RWPE1 (cell line): Measurements from ENCODE around the gene WDR45B.
A peak's percentile ranks its signal among the peaks of the same experiment; 100 is the strongest.

ENCODE experiments used
- CTCF ChIA-PET: fragments of 350-600 bp; sonication (Branson Sonifier 250); formaldehyde crosslinking; extraction: SDS; loops from one replicate; lab custom pipeline; 2021; lab: Yijun Ruan, JAX
- POLR2A ChIA-PET: fragments of 400-600 bp; formaldehyde crosslinking; extraction: SDS; loops from one replicate; lab custom pipeline; 2020; ENCODE audit warnings: antibody characterized with exemption; ENCODE audit not compliant: low non-redundant PET; lab: Yijun Ruan, JAX
- DNase-seq: peaks from one replicate; pipeline ENCODE4 v3.0.0; 2012; ENCODE audit warnings: low spot score
- H3K27ac ChIP-seq: fragments of 450-650 bp; 2 replicates; pipeline ENCODE4 v1.5.1; 2017
- CTCF ChIP-seq: fragments of 450-650 bp; conservative IDR thresholded peaks from 2 replicates; pipeline ENCODE4 v1.5.1; 2017; ENCODE audit warnings: low read depth, mild to moderate bottlenecking

Gene WDR45B

GRCh38 chr17:82692268-82692667 is 44.0 kb upstream of the WDR45B start:
- no peak for DNase-seq
- POLR2A ChIA-PET = no interaction called here
- CTCF ChIA-PET = no interaction called here
- H3K27ac ChIP-seq = no peak overlapping the region
- no peak for TF ChIP-seq CTCF

- H3K27ac ChIP-seq = peak overlapping the region; percentile 6; the same call in 1 of the 2 replicates
- DNase-seq = no peak
- ChIA-PET POLR2A (no interaction called here), CTCF (no interaction called here)
- TF ChIP-seq CTCF = no peak
These were observed 43.5 kb upstream of the WDR45B start for GRCh38 chr17:82691714-82692113.

- CTCF ChIA-PET = interaction anchor here (0.6 kb wide), 1 partner anchor 57 kb away, joined by 5 read pairs; no protein-coding TSS in a partner anchor
- TF ChIP-seq CTCF = no peak
- POLR2A ChIA-PET = no interaction called here
- DNase-seq = no peak
- peak overlapping the region; percentile 6; the same call in 1 of the 2 replicates for H3K27ac ChIP-seq
These were observed 42.7 kb upstream of the WDR45B start for GRCh38 chr17:82690786-82691489.

GRCh38 chr17:82689077-82689476 is 40.8 kb upstream of the WDR45B start:
- POLR2A ChIA-PET = no interaction called here
- CTCF ChIA-PET = no interaction called here
- H3K27ac ChIP-seq = peak overlapping the region; percentile 6; the same call in 1 of the 2 replicates
- no peak for DNase-seq
- TF ChIP-seq CTCF = no peak

- peak overlapping the region; percentile 13 for H3K27ac ChIP-seq
- DNase-seq = no peak
- no peak for TF ChIP-seq CTCF
- CTCF ChIA-PET = interaction anchor here (0.7 to 1.8 kb wide), 2 partner anchors 19 to 87 kb away, joined by 3 to 5 read pairs; no protein-coding TSS in a partner anchor
- POLR2A ChIA-PET = no interaction called here
These were observed 39.6 kb upstream of the WDR45B start for GRCh38 chr17:82687871-82688270.

GRCh38 chr17:82687375-82687861 is 39.2 kb upstream of the WDR45B start:
- peak overlapping the region; percentile 13 for H3K27ac ChIP-seq
- POLR2A ChIA-PET = no interaction called here
- DNase-seq = no peak
- CTCF ChIA-PET = interaction anchor here (1.8 kb wide), 1 partner anchor 19 kb away, joined by 5 read pairs; no protein-coding TSS in a partner anchor
- no peak for TF ChIP-seq CTCF
